ENCODE data around the gene TENT4A.

The TENT4A gene

DNA sequence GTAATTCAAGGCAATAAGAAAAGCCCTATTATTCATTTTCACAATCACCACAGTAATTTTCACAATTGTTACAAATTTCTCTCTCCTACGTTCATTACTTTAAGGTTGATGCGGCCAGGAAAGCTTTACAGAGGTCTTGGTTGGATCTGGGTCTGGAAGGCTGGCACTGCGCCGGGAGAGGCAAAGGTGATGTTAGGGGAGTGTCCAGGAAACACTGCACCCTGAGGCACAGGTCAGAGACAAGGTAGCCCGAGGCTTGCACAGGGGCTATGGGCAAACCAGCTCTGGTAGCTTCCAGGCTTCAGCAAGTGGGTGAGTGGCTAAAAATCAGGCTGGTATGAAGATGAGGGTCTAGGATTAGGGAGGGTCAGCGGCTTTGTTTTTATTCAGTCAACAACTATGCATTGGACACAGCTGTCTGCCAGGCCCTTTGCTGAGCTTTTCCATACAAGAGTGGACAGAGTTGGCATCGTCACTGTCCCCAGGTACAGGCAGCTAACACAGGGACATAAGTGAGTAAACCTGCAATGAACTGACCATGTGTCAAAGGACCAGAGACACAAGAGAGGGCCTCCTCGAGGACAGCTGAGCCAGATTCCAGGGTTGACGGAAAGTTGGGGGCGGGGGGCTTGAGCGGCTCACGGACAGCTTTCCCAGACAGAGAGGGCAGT, 12.4 kb upstream of the TENT4A start:
- DNase-seq (ENCODE audit: low spot score): no peak

GRCh38 chr5:6701491-6701890, 11.7 kb upstream of the TENT4A start:
- DNase-seq (ENCODE audit: low spot score): no peak

DNA sequence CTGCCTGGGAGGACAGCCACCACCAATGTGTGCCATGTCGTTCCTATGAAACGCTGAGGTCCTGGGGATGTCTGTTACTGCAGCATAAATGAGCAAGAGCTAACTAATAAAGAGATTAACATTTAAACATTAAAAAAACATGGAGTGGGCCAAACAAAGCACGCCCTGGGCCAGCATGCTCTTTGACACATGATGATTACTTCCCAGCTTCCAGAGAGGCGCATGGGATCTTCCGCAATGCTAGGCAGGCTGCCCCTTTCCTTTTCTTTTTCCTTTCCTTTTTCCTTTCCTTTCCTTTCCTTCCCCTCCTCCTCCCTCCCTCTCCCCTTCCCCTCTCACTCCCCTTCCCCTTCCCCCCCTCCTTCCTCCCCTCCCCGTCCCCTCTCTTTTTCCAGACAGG, 10.6 kb upstream of the TENT4A start:
- DNase-seq (ENCODE audit: low spot score): no peak

DNA sequence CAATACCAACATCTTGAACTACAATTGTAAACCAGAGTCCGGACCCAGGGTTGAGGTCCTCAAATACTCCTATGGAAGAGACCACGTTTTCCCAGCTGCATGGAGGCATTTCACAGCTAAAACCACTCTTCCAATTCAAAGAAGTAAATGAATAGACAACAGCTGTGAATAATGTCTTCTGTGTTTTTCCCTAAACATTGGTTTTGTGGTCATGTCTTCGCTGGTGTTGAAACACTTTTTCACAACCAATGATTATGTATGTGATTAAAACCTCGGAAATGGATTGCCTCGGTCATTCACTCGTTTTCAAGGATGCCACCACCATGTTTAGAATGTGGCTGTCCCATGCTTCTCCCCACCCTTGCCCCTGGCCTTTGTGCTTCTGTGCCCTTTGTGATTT, 9.4 kb upstream of the TENT4A start:
- no peak for DNase-seq (ENCODE audit: low spot score)

DNA sequence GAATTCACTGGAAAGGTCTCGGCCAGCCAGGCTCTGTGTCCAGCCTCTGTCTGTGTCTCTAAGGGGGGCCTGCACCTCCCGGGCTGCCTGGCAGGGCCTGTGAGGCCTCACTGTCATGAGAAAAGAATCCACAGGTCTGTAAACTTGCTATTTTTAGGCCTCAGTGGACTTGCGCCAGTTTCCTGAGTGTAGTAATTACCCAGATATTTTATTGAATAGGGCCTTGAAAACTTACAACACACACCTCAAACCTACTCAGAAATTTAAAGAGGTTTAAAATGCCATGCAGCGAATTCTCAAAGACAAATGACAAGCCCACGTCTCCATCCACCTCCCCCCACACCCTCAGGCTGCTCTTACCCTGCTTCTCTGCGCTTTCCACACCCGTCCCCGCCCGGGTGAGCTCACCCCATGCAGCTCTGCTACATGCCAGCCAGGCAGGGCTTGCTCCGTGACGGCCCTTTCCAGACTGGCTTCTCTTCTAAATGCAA, 8.8 kb upstream of the TENT4A start:
- no peak for DNase-seq (ENCODE audit: low spot score)

GRCh38 chr5:6705088-6705487, 8.1 kb upstream of the TENT4A start:
- DNase-seq (ENCODE audit: low spot score): no peak

DNA sequence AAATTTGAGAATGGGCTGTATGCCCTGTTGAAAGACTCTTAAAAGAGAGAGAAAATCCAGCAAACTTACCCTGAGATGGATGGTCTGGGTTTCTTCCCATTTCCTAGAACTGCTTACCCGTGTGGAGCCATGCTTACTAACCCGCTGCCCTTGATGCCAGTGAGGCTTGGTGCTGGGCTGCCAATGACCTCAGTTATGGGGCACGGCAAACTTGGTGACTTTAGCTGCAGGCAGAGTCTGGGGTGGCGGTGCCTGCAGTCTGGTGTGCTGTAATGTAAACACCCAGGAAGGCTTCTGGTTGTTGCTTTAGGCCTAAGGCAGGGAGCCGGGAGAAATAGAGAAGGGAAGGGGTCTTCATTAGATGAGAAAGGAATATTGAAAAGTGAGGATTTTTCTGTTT, 7.3 kb upstream of the TENT4A start:
- no peak for DNase-seq (ENCODE audit: low spot score)

DNA sequence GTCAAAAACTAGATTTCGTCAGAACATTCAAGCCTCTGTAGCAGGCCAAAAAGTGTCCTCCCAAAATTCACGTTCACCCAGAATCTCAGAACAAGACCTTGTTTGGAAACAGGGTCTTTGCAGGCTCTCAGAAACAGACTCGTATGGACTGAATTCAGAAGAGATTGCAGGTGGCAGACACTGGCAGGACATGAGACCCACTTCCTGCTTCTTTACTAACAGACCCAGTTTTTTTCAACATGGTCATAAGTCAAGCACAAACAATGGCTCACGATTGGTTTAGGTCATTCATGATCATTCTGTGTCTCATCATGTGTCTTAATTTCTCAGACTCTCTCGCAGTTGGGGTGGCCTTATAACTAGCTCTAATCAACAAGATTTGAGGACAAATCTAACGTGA, 5.4 kb upstream of the TENT4A start:
- DNase-seq (ENCODE audit: low spot score): no peak

DNA sequence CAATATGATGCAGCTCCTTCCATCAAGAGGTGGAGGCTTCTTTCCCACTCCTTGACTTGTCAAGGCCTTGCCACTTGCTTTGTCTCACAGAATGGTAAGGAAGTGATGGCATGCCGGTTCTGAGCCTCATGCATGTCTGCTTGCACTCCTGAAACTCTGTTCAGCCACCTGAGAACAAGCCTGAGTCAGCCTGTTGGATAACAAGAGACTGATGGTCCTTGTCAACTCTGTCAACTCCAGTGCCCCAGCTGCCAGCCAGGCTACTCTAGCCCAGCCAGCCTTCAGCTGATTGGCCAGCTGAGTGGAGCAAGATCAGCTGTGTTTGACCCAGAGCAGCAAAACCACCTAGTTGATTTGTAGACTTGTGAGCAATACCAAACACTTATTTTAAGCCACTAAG, 4.4 kb upstream of the TENT4A start:
- DNase-seq (ENCODE audit: low spot score): no peak

DNA sequence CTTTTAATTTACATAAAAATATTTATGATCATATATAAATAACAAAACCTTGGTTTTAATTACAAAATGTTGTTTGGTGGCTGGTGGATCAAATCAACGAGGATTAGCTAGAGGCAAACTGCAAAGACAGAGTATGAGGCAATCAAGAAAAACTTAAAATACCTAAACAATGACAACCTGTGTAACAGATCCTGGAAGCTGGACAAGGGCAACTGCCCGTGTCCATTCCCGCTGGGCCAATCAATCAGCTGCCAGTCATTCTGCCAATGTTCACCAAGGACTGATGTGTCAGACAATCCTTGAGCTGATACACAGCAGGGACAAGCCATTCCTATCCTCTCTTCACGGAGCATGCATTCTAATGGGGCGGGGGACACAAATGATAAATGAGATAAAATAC, 3.2 kb upstream of the TENT4A start:
- DNase-seq (ENCODE audit: low spot score): no peak

- no peak for DNase-seq (ENCODE audit: low spot score)
These were observed 2.5 kb upstream of the TENT4A start for GRCh38 chr5:6710551-6711318.

DNA sequence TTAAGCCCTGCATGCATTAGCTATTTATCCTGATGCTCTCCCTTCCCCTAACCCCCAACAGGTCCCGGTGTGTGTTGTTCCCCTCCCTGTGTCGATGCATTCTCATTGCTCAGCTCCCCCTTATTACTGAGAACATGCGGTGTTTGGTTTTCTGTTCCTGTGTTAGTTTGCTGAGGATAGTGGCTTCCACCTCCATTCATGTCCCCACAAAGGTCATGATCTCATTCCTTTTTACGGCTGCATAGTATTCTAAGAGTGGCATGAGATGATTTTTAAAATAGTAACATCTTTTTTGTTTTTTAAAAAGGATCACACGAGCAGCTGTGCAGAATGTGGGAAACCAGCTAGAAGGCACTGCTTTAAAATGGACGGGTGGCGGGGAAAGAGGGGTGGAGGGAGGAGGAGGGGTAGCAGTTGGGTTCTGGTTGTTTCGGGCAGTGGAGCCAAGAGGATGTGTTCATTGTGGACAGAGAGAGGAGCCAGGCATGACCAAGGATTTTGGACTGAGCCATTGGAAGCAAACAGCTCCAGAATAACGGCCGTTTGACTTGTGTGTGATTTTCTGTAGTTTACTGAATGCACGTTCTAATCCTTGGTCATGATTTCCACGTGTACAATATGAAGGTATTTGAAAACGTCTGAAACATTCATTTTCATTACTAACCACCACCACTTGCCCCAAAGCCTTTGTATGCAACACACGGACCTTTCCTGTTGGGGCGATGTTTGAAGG, 1.7 kb upstream of the TENT4A start:
- no peak for DNase-seq (ENCODE audit: low spot score)

- peak; percentile 35 for DNase-seq (ENCODE audit: low spot score)
These were observed 1.1 kb upstream of the TENT4A start for GRCh38 chr5:6712142-6712576.

DNA sequence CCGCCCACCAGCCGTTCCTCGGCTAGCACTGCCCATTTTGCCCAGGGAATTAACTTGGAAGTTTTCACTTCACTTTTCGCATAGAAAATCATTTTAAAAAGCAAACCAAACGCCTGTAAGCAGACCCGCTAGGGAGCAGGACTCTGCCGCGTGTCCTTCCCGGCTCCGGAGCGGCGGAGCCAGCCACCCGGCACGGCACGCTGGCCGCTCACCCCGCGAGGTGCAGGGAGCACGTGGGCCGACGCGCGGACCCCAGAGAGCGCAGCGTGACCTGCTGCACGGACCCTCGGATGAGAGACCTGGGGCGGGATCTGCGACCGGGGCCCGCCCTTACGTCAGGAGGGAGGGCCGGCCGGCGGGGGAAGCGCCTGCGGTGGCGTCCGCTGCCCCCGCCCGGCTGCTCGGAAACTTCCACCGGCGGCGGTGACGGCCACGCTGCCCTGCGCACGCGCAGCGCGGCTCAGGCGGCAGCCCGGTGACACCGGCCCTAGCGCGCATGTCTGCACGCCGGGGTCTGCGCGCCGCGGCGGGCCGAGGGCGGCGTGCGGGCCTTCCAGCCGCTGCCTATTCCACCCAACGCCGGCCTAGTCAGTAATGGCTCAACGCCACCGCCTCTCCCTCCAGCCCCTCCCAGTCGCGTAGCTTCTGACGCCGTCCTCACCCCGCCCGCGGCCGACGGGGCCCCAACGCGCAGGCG, 507 bp upstream of the TENT4A start:
- DNase-seq (ENCODE audit: low spot score): peak; percentile 98

GRCh38 chr5:6714226-6715041, 1.2 kb downstream of the TENT4A start:
- DNase-seq (ENCODE audit: low spot score): no peak

GRCh38 chr5:6715271-6715670, 2.0 kb downstream of the TENT4A start:
- DNase-seq (ENCODE audit: low spot score): no peak

DNA sequence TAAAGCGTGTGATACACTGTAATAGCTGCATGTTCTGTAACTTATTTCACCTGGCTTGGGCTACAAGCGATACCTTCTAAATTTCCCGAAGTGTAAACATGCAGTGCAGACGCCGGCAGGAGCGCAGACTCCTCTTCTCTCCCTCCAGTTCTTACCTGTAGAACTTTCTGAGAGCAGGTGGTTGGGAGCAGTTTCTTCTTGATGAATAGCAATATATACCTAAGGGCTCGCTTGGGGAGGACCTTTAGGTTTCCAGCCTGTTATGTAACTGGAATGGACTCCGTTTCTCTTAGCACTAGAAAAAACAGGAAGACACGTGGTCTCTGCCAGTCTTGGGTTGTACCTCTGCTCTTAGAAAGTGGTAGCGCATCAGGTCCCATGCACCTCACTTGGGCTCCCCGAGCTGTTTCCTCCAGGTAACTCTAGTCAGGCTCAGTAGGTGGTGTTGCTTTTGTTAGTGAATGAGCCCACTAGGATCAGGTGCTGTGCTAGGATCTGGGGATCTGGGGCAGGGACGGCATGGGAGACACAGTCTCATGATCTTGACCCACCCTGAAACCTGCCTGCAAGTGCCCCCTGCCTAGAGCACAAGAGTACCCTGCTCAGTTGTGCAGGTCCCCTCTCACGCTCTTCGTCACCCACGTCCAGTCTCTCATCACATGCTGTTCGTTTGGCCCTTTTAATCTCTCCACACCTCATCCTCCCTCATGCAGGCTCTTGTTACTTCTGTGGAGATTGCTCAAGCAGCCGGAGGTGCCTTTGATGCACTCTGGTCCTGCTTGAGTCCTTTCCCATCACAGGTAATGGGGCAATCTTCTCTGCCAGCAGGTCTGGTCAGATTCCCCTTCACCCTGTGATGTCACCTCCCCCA, 2.8 kb downstream of the TENT4A start:
- DNase-seq (ENCODE audit: low spot score): no peak

- DNase-seq (ENCODE audit: low spot score): no peak
These were observed 3.5 kb downstream of the TENT4A start for GRCh38 chr5:6716629-6717149.

DNA sequence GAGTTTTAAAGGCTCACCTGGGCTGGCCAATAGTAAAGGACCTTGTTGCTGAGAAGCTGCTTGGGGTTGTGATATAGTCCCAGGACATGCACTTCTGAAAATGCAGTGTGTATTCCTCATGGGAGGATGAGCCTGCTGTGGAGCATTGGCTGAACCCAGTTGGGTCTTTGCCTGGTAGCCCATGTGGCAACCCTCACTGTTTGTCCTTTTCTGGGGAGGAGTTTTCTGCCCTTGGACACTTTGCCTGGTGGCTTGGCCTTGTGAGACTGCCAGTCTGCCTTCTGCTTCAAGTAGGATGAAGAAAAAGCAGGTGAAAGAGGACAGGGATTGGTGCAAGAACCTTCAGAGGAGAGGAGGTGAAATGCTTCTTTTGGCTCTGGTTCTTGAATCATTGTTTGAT, 4.0 kb downstream of the TENT4A start:
- DNase-seq (ENCODE audit: low spot score): no peak

DNA sequence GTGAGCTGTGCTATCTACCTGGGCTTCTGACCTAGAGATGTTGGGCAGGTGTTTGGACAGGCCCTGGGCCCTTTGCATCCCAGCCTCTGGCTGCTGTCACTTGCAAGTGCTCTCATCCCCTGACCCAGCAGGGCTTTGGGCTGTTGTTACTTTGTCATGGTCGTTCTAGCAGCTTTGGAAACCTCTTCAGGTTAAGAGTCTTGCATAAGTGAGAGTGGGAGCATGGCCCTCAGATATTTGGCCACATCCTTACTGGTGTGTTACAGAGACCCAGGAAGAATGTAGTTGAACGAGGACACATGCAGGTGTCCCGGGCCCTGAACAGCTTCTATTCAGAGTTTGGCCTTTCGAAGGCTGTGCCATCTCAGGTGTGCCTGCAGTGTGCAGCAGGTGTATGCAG, 4.5 kb downstream of the TENT4A start:
- DNase-seq (ENCODE audit: low spot score): no peak

All from hematopoietic multipotent progenitor cell treated with erythropoietin and hydrocortisone succinate and interleukin-3 and kit ligand, for 17 days (in vitro differentiated cells).